ENCODE measurements around the gene PHAF1. TPM values are rescaled to one million over a fixed set of nuclear protein-coding genes. Genes with fewer than 3 reads are reported as not detected.
A peak's percentile ranks its signal among the peaks of the same experiment; 100 is the strongest.

The PHAF1 gene
- total and polyA plus RNA-seq, 2 of the 13 experiments (the other 11 are each of a cell fraction or from before 2014, with no cell fraction given), result 48.3 to 174 TPM

GRCh38 chr16:67108931-67109406 lies 772 bp upstream of the PHAF1 start (continued):
- TF ChIP-seq SIN3A (IDR thresholded peaks at IDR 0.05; ENCODE audit: borderline replicate concordance, low read depth, low read length) (no peak), ZFP91 (CRISPR knock-in tag; IDR thresholded peaks at IDR 0.05; ENCODE audit: borderline replicate concordance) (no peak), TBP (CRISPR knock-in tag; IDR thresholded peaks at IDR 0.05) (0 out of 2 replicates have a peak, but pooled peaks have one; percentile 67), NR1H2 (CRISPR knock-in tag; IDR thresholded peaks at IDR 0.05; ENCODE audit: borderline replicate concordance, low read depth) (0 out of 2 replicates have a peak, but pooled peaks have one; percentile 62), MXD1 (CRISPR knock-in tag; IDR thresholded peaks at IDR 0.05) (no peak), ETS1 (CRISPR knock-in tag; IDR thresholded peaks at IDR 0.05) (no peak), ZNF331 (CRISPR knock-in tag; IDR thresholded peaks at IDR 0.05) (no peak; the same call in 1 of the 2 replicates), ZNF264 (CRISPR knock-in tag; IDR thresholded peaks at IDR 0.05) (no peak), ZNF251 (CRISPR knock-in tag; IDR thresholded peaks at IDR 0.05) (0 out of 2 replicates have a peak, but pooled peaks have one; percentile 81), SNAPC4 (CRISPR knock-in tag; IDR thresholded peaks at IDR 0.05) (0 out of 2 replicates have a peak, but pooled peaks have one; percentile 93), ZNF317 (CRISPR knock-in tag; IDR thresholded peaks at IDR 0.05) (0 out of 2 replicates have a peak, but pooled peaks have one; percentile 11), ZNF619 (CRISPR knock-in tag; IDR thresholded peaks at IDR 0.05) (no peak), RARA (CRISPR knock-in tag; IDR thresholded peaks at IDR 0.05) (no peak), PTBP1 (IDR thresholded peaks at IDR 0.05; ENCODE audit: low read depth, low read length, poor library complexity, severe bottlenecking) (no peak), ZNF589 (CRISPR knock-in tag; conservative IDR thresholded peaks at IDR 0.05) (no peak), ZNF557 (CRISPR knock-in tag; IDR thresholded peaks at IDR 0.05) (0 out of 2 replicates have a peak, but pooled peaks have one; percentile 46), ZNF879 (CRISPR knock-in tag; IDR thresholded peaks at IDR 0.05) (no peak), SRSF9 (IDR thresholded peaks at IDR 0.05; ENCODE audit: borderline replicate concordance, insufficient read depth, low read depth, low read length, poor library complexity, severe bottlenecking) (no peak)
- TF ChIP-seq, protein P1, sequence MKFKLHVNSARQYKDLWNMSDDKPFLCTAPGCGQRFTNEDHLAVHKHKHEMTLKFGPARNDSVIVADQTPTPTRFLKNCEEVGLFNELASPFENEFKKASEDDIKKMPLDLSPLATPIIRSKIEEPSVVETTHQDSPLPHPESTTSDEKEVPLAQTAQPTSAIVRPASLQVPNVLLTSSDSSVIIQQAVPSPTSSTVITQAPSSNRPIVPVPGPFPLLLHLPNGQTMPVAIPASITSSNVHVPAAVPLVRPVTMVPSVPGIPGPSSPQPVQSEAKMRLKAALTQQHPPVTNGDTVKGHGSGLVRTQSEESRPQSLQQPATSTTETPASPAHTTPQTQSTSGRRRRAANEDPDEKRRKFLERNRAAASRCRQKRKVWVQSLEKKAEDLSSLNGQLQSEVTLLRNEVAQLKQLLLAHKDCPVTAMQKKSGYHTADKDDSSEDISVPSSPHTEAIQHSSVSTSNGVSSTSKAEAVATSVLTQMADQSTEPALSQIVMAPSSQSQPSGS (CRISPR knock-in tag; IDR thresholded peaks at IDR 0.05), result no peak
- TF ChIP-seq, protein P2, sequence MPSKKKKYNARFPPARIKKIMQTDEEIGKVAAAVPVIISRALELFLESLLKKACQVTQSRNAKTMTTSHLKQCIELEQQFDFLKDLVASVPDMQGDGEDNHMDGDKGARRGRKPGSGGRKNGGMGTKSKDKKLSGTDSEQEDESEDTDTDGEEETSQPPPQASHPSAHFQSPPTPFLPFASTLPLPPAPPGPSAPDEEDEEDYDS (CRISPR knock-in tag; IDR thresholded peaks at IDR 0.05), result no peak

Data from HepG2 (cell line).